Cortex of kidney (tissue), 1 donor: ENCODE data around the gene FAM131C.
"Not testable (repeated sequence)": the region's sequence is repeated elsewhere in the genome, so short reads cannot be mapped to it uniquely, and the experiment has no call there.

ENCODE experiments used
- DNase-seq: peaks from one replicate; lab custom pipeline; 2025; lab: John Stamatoyannopoulos, UW

Gene FAM131C, protein sequence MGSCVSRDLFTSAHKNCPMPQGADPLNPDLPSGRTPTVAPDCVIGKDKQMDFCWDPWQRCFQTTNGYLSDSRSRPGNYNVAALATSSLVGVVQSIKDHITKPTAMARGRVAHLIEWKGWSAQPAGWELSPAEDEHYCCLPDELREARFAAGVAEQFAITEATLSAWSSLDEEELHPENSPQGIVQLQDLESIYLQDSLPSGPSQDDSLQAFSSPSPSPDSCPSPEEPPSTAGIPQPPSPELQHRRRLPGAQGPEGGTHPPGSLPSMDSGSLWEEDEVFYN

DNA sequence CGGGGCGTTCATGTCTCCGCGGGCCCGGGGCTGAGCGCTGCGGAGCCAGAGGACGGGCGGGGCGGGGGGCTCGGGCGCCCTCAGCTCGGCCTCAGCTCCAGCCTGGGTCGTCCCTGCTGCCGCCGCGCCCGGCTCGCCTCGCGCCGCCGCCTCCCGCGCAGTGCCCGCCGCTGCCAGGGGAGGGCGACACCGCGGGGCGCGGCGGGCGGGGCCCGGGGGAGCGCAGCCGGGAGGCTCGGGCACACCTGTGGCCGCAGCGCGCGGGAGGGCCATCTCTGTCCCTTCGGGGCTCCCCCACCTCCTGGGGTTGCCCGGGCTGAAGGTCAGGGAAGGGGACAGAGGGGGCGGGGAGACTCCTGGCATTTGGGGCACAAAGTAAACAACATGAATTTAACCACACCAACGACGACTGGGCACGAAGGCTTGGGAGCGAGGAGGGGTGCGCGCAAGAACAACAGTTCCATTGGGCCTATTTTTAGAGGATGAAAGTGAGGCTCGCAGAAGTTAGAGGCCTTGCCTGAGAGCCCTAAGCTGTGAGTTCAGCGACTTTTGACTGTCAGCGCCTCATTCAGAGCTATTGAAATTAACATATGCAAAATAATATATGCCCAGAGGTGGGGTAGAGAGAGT is at the start of gene FAM131C:
TSS of gene FAM131C (minus strand) at position 162 of the 630 bp plus-strand sequence. CDS start 209 bp downstream, outside the sequence.
- DNase-seq, result no peak

DNA sequence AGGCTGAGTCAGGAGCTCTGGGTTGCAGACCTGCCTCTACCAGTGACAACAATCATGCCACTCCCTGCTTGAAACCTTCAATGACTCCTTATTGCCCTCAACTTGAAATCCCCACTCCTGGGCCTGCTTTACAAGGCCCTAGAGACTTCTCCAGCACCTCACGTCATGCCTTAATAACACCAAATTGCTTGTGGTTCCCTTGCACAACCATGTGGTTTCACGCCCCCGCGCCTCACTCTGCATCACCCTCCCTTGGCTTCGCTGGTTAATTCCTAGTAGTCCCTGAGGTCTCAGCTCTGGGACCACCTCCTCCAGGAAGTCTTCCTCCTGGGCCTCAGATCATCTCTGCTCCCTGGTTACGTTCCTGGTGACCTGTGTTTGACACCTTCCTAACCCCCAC is 49.5 kb upstream of the FAM131C start:
- DNase-seq, result no peak

DNA sequence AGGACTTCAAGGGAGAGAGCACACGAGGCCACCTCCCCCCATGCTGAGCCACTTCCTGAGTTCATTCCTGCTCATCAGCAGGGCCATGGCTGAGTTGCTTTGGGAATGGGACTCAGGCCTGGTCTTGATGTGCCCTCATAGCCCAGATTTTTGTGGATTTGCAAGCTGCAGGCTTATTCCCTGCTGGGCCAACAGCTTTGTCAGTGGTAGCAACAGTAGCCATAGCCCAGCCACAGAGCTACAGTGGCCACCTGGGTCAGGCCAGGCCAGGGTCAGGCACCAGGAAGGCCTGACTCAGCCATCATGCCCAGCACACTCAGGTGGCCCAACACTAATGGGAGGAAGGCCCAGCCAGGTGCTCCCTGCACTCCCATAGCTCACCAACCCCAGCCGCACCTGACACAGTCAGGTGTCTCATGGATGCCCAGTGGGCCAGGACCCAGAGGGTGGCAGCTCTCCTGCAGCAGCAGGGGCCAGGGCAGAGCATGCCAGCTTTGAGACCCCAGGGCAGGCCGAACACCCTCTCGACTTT is 49.0 kb upstream of the FAM131C start:
- no peak for DNase-seq

DNA sequence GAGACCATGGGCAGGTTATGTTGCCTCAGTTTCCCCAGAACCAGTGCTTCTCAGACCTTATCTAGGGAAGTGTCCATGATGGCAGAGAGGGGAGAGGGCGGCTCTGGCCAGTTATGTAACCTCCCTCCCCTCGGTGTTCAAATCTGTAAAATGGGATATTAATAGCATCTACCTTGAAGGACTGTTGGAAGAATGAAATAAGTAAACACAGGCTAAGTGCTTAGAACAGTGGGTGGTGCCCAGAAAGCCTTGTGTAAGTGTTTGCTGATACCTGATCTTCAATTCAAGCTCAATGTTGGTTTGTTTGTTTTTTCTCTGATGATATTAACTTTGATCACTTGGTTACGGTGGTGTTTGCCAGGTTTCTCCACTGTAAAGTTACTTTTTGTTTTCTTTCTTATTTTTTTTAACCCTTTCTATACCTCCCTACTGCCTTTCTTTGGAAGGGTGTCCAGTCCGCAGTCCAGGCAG is 47.5 kb upstream of the FAM131C start:
- DNase-seq, result no peak

DNA sequence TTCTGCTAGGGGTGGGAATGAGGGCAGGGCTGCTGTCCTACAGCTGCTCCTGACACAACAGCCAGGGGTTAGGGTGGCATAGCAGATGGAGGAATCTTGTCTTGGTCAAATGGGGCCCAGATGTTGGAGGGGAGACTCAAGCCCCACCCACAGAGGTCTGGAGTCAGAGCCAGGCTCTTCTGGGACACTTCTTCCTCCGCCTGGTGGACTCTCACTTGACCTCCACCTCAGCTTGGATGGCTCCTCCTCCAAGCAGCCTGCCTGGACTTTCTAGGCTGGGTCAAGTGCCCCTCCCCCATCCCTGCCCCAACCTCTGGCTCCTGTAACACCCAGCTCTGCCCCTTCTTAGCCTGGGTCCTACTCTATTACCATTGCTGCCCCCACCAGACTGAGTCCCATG is 47.0 kb upstream of the FAM131C start:
- no peak for DNase-seq

DNA sequence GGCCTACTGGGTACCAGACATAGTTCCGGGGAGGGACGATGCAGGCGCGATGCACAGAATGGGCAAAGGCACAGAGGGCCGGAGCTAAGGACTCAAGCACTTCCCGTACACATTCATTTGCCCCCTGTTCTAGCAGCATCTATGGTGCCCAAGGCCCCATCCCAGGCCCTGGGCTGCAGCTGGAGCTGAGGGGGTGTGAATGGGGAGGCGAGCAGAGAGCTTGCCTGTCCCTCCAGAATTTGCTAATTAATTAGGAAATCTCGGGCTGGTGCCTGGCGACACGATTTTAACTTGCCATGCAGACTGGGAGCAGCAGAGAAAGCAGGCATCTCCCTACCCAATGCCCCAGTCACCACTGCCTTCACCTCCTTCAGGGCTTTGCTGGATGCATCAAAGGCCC is 46.5 kb upstream of the FAM131C start:
- no peak for DNase-seq

DNA sequence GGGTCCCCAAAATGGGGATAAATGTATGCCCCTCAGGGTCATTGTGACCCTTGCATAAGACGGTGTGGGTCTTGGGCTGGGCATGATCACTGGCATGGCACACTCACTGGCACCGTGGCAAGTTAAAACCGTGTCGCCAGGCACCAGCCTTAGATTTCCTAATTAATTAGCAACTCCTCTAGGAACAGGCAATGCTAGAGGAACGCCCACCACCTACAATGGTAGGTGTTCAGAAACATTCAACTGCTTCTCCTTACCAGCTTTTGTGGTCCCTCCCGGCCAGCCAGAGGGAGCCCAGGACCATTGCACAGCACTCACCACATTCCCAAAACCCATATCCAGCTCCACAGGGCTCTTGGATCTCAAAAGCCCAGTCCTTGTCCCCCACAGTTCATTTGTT is 46.1 kb upstream of the FAM131C start:
- no peak for DNase-seq

DNA sequence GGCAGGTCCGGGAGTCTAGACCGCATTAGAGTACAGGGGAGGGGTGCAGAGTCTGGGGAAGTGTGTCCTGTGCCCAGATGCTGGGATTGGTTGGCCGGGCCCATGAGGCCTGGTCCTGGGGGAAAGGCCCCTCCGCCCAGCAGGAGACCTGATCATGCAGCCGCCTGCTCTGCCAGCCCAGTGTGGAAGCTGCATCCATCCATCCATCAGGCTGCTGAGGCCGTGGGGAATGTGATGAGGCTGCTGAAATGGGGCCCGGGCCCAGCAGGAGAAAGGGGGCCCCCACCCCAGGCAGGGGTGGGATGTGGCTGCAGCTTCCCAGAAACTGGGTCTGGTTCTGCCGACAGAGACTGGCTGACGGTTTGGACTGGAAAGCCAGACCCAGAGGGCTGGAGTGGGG is 45.3 kb upstream of the FAM131C start:
- DNase-seq, result no peak

DNA sequence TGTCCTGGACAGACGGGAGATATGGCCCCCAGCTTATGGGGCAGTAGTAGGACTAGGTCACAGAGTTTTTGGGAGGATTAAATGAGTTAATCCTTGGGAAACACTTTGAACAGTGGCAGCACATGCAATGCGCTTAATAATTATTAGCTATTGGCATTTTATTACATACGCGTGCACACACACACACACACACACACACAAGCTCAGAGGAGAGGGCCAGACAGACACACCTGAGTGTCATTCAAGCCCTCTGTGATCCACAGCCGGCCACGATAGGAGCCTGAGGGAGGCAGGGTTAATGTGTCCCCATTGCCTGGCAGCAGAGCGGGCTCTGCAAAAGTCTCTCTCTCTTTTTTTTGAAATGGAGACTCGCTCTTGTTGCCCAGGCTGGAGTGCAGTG is 44.5 kb upstream of the FAM131C start:
- DNase-seq, result no peak

DNA sequence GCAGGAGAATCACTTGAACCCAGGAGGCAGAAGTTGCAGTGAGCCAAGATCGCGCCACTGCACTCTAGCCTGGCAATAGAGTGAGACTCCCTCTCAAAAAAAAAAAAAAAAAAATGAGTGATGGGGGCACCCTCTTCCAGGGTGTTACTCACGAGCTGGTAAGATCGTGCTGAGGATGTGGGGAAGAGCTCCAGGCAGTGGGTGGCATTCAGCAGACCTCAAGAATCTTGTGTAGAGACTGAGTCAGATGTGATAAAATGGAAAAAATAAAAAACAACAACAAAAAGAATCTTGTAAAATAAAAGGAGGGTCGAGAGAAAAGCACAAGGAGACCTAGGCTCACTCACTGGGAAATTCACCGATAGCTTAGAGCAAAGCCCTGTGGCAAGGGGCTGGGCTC is 43.9 kb upstream of the FAM131C start:
- no peak for DNase-seq

DNA sequence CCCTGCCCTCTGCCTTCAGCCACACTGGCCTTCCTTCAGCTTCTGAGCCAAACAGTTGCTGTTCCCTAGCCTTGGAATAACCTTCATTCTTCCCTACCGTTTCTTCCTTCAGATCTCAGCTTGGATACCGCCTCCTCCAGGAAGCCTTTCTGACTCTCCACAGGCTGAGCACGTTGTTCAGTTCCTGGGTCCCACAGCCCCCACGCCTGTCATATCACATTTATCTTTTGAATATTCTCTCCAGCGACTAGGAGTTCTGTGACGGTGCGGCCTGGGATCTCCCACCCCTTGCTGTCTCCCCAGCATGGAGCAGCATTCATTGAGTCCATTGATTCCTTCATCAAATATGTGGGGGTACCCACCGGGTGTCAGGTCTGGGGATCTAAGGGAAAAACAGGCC is 43.2 kb upstream of the FAM131C start:
- no peak for DNase-seq

DNA sequence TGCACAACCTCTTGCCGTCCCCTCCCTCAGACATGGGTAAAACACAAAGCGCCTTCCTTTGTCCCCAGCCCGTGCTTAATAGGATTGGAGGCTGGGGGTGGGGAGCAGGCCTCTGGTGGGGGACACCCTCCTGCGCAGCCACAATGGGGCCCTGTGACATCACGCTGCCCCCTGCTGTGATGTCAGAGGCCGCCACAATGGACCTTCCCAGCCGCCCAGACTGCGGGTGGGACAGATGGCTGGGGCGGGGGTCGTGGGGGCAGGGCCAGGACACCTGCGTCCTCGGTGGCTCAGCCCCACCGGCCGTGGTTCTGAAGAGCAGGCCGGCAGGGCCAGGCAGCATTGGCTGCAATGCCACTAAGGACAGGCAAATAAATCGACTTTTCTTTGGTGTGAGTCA is 42.6 kb upstream of the FAM131C start:
- DNase-seq, result no peak

DNA sequence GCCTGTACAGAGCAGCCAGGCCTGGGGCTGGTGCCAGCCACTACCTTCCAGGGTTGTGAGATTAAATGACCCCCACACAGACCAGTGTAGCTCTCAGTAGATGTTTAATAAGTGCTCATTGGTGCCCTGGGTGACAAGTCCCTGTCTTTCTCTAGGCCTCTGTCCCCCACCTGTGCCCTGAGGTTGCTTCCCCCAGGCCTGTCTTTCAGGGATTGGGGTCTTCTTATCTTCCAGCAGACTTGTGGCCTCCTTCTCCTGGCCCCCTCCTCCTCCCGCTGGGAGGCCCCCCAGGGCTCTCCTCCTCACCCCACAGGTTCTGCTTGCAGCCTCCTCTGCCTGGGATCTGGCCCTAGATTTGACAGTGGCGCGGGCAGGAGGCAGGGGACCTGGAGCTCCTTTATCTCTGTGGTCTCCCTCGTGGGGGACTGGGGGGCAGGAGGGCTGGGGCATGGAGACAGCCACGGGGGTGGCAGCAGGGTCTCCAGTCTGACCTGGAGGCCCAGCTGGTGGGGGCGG is 42.1 kb upstream of the FAM131C start:
- DNase-seq, result no peak

DNA sequence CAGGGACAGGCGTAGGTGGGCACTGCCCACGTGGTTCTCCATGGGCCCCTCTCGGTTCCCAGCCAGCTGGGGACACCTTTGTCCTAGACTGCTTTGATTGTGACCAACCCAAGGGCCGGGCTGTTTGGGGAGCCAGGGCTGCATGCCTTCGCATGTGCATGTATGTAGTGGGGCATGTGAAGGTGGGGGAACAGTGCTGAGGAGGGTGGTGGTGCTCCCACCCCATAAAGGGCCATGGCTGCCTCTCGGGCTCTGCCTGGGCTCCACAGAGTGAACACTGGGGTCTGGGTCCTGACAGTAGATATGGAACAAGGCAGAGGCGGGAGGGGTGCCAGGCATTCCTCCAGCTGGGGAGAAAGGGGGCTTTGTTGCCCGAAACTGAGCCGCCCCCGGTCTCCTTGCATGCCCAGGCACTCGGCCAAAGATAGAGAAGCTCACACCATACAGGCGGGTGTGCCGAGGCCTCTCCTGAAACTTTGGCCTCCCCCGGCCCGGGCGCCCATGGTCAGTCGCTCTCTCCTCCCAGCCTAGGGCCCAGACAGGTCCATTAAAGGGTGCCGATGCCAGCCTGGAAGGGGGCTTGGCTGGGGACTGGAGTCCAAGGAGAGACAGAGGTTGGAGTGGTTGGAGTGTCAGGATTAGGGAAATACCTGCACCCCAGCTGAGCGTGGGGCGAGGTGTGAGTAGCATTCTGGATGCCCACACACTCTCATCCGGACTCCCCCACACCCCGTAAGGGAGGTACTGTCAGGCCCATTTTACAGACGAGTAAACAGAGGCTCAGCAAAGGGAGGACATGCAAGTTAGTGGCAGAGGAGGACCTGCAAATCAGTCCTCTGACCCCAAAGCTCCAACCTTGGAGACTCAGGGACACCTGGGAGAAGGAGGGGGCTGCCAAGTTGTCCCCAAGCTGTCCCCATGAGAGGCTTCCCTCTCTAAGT is 41.3 kb upstream of the FAM131C start:
- no peak for DNase-seq

DNA sequence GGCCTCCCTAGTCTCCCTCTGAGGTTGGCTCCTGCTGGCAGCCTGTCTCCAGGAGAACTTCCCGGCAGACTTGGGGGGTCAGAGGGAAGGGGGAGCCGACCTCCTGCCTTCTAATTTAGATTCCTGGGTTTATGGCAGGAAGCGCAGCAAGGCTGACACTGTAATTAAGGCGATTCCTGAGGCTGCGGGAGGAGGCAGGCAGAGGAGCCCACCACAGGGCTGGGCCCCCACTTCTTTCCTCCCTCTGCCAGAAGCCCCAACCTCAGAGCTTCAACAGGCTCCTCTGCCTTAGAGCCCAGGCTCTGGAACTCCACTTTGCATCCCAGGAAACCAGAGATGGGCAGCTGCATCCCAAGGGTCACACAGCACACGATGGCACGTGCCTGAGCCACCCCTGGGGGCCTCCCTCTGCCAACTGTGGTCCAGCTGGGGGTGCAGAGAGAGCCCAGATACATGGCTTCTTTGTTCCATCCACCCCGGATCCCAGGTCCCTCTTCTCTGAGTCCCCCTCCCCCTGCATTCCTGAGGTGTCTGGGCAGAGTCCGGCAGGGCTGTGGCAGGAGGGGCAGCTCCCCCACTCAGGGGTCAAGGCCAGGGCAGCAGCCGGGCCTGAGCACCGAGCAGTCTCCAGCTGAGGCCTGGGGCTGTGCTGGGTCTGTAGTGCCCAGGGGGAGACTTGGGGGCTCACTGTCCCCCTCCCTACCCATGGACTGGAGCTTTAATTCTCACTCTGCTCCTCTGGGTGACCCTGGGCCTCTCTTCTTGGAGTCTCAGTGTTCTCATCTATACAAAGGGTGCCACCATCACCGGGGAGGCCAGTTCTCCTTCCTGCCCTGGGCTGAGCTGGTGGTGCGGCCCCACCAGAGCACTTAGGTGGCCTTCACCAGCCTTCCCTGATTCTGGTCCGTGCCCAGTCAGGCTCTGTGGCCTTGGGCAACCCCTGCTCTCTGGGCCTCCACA is 39.4 kb upstream of the FAM131C start:
- no peak for DNase-seq

DNA sequence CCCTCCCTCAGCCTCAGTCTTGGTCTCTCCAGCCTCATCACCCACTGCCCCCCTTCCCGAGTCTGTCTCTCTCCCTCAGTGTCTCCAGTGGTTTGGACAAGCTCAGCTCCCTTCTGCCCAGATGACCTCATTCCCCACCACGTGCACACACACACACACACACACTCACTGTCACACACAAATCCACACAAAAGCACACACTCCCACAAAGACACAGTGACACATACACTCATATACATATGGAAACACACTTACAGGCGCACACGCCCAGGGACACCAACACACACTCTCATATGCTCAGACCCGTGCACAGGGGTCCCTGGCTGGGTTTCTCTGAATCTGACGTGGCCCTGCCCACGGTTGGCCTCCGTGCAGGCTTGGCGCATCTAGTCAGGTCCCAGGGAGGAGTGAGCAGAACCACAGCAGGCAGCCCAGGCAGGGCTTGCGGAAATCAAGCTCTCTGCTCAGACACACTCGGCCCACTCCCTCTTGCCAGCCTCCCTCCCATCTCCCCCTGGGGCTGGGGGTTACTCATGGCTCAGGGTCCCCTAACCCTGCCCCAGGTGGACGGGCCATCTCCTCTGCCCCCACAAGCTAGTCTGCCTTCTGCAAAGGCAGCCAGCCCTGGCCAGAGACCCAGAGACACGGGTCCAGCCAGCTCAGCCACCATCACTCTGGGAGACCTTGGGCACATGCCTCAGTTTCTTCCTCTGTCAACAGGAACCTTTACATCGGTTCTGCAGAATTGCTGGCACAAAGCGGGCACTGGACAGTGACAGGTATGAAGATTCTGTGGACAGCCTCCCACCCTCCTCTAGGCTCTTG is 38.5 kb upstream of the FAM131C start:
- DNase-seq, result no peak

DNA sequence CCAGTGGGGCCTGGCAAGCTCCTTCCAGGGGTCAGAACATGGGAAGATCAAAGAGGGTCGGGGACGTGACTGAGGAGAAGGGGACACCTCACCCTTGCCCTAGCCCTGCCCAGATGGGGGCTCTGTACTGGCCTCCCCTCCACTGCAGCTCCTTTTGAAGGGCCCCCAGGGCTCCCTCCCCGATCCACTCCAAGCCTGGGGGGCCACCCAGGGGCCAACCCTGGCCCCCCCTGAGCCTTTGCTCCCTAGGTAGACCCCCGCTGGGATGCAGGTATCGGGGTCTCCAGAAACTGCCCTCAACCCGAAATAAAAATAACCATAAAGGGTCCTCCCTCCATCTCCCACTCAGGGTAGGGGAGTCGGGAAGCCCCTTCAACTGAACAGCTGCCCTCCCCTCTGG is 37.4 kb upstream of the FAM131C start:
- no peak for DNase-seq

DNA sequence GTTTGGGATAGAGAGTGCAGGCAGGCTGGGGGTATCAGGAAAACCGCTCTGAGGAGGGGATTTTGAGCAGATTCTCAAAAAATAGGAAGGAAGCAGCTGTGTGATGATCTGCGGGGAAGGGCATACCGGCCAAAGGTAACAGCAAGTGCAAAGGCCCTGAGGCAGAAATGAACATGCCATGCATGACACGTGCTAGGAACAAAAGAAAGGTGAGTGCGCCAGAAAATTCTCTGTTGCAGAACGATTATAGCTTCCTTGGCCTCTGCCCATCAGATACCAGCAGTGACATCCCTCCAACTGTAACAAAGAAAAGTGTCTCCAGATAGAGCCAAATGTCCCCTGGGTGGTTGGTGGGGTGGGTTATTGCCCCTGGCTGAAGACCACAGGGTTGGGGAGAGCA is 37.0 kb upstream of the FAM131C start:
- no peak for DNase-seq

DNA sequence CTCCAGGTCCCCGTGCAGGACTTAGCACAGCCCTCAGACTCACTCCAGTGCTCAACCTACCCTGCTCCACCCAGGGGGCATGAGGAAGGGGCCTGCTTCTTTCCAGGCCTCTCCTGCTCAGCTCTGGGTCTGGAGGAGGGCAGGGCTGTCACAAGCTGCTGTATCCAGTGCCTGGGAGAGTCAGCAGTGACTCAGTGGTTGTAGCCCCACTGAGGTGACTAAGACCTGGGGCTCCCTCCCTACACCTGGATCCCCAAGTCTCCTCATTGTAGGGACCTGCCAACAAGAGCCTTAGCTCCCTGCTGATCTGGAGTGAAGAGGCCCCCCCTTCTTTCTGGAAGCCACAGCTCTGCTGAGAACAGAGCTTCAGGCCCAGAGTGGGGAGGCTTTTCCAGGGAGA is 36.1 kb upstream of the FAM131C start:
- no peak for DNase-seq

DNA sequence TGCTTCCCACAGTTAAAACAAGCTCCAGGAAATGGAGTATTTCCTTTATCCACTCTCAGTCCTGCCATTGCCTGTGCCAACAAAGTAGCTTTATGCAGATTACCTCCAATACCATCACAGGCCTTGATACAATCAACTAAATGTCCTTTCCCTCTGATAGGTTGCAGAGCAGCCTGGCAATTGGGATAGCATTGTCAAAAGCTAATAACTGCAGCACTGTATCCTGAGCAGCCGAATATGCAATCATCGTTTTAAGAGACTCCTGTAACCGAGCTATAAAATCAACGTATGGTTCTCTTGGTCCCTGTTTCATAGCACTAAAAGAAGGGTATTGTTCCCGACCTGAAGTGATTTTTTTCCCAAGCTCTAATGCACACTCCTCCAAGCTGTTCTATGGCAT is 33.6 kb upstream of the FAM131C start:
- DNase-seq, result not testable (repeated sequence)
